Measurements from ENCODE around the gene BRK1.

- TF ChIP-seq ZNF211 (tag by site-specific recombination; IDR thresholded peaks at IDR 0.05; ENCODE audit: low read depth) (no peak), ZNF629 (tag by site-specific recombination; IDR thresholded peaks at IDR 0.05) (no peak), CTCF (tag by site-specific recombination; IDR thresholded peaks at IDR 0.05) (no peak), ZNF148 (tag by site-specific recombination; IDR thresholded peaks at IDR 0.05; ENCODE audit: borderline replicate concordance) (no peak), KLF8 (tag by site-specific recombination; IDR thresholded peaks at IDR 0.05) (no peak), ATF2 (tag by site-specific recombination; IDR thresholded peaks at IDR 0.05; ENCODE audit: low read depth) (no peak), ZSCAN23 (tag by site-specific recombination; IDR thresholded peaks at IDR 0.05) (no peak), BCL11A (tag by site-specific recombination; IDR thresholded peaks at IDR 0.05; ENCODE audit: low read depth) (no peak), ZBTB8A (tag by site-specific recombination; IDR thresholded peaks at IDR 0.05) (no peak), ZNF639 (tag by site-specific recombination; IDR thresholded peaks at IDR 0.05) (no peak), ZNF404 (tag by site-specific recombination; IDR thresholded peaks at IDR 0.05) (no peak)
These were observed 30.2 kb downstream of the BRK1 start for GRCh38 chr3:10145685-10146084.

Data from HEK293 (cell line).